ENCODE data around the gene PANK4.

GRCh38 chr1:2538872-2539271 is 12.5 kb upstream of the PANK4 start:
- no peak for TF ChIP-seq EZH2 (IDR thresholded peaks at IDR 0.05; ENCODE audit: low read length)
- no peak for TF ChIP-seq CTCF (optimal IDR thresholded peaks at IDR 0.05 in 1 of 3, IDR thresholded peaks at IDR 0.05 in 1 of 3, conservative IDR thresholded peaks at IDR 0.05 in 1 of 3; ENCODE audit: extremely low read depth in 1 of 3, insufficient read depth in 2 of 3, low read length in 3 of 3)

All from keratinocyte (primary cell).